Activated naive CD4-positive, alpha-beta T cell treated with anti-CD3 and anti-CD28 coated beads for 36 hours (primary cell): ENCODE data around the gene TNFRSF19. TPM values are rescaled to one million over a fixed set of nuclear protein-coding genes. Genes with fewer than 3 reads are reported as not detected.

Experiments used
- CTCF ChIA-PET: fragments of 350-600 bp; sonication (Branson Sonifier 250); formaldehyde crosslinking; loops from one replicate; lab custom pipeline; 2021; ENCODE audit warnings: antibody characterized with exemption; lab: Charles Lee
- DNase-seq: peaks from one replicate; pipeline ENCODE4 v3.0.0-alpha.2; 2020
- H3K27ac Mint-ChIP-seq: one replicate; pipeline ENCODE4 v1.8.0; 2021; ENCODE audit warnings: mild to moderate bottlenecking, mixed read lengths
- H3K27me3 Mint-ChIP-seq: one replicate; pipeline ENCODE4 v1.8.0; 2021; ENCODE audit warnings: low read depth, mixed read lengths
- H3K36me3 Mint-ChIP-seq: one replicate; pipeline ENCODE4 v1.8.0; 2021; ENCODE audit warnings: low read depth, mixed read lengths
- H3K4me1 Mint-ChIP-seq: one replicate; pipeline ENCODE4 v1.8.0; 2021; ENCODE audit warnings: low read depth, mixed read lengths
- H3K4me3 Mint-ChIP-seq: one replicate; pipeline ENCODE4 v1.8.0; 2021; ENCODE audit warnings: mild to moderate bottlenecking, moderate library complexity, mixed read lengths
- H3K9me3 Mint-ChIP-seq: one replicate; pipeline ENCODE4 v1.8.0; 2021; ENCODE audit warnings: mixed read lengths
- intact Hi-C: fragments of 100-400 bp; cut with micrococcal nuclease; formaldehyde crosslinking; loops from one replicate; pipeline ENCODE4 v1.15.1; 2023
- total RNA-seq, 2 experiments: library from RNA; stranded (reverse); gene quantifications; one replicate each; pipeline ENCODE4 v1.2.3, GENCODE V29; 2021

Gene TNFRSF19
- total RNA-seq, 2 experiments from 2014 or later = not detected

- H3K36me3 Mint-ChIP-seq = no peaks in the 10 kb centered on the region
- H3K27me3 Mint-ChIP-seq = peaks cover 14% of the 10 kb centered on the region
- H3K4me1 Mint-ChIP-seq = no peaks in the 10 kb centered on the region
- H3K4me3 Mint-ChIP-seq = no peak overlapping the region
- H3K27ac Mint-ChIP-seq = no peak overlapping the region
- intact Hi-C loops = no loop called here
- H3K9me3 Mint-ChIP-seq = no peaks in the 10 kb centered on the region
- DNase-seq = no peak
- CTCF ChIA-PET = interaction anchor here (1.6 kb wide), 1 partner anchor 204 kb away, joined by 4 read pairs; no protein-coding TSS in a partner anchor
Observed at GRCh38 chr13:23654111-23655110, 84.2 kb downstream of the TNFRSF19 start.

GRCh38 chr13:23655321-23655720, 85.1 kb downstream of the TNFRSF19 start:
- DNase-seq = no peak

DNA sequence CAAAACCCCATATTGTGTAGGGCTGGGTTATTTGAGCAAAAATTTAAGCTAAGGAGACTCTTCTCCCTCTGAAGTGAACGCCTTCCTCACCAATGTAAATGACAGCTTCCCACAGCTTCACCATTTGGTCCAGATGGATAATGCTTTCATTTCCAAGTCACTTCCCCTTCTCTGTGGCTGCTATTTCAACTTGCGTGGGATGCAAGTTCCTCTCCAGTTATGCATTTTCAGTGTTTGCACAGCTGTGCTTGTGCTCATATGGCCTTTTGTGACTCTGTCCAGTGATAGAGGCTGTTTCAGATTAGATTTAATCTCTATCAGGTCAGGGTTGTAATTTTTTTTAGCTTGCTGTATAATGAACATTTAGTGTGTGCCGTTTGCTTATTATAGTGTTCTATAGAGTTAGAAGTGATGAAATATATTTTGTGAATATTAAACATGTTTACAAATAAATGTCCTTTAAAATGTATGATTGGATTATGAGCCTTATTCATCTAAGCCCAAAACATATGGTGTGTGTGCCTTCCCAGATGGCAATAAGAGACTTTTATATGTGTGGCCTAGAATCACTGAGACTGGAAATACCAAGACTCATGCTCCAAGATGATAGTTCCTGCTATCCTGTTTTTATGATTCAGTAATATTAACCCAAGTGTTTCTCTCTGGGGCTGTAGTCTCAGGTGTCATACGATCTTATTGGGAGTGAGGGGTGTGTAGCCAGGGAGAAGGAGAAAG, 86.6 kb downstream of the TNFRSF19 start:
- H3K36me3 Mint-ChIP-seq = no peaks in the 10 kb centered on the region
- H3K4me3 Mint-ChIP-seq = no peak overlapping the region
- intact Hi-C loops = no loop called here
- CTCF ChIA-PET = interaction anchor here (0.6 to 0.9 kb wide), 2 partner anchors 121 to 292 kb away, joined by 3 read pairs; no protein-coding TSS in a partner anchor
- H3K27ac Mint-ChIP-seq = no peak overlapping the region
- H3K27me3 Mint-ChIP-seq = peaks cover 8% of the 10 kb centered on the region
- DNase-seq = no peak
- H3K9me3 Mint-ChIP-seq = peaks cover 5% of the 10 kb centered on the region
- no peaks in the 10 kb centered on the region for H3K4me1 Mint-ChIP-seq

More at GRCh38 chr13:23655321-23655720, 85.1 kb downstream of the TNFRSF19 start:
- Mint-ChIP-seq H3K27me3 (peaks cover 13% of the 10 kb centered on the region), H3K9me3 (no peaks in the 10 kb centered on the region), H3K27ac (no peak overlapping the region), H3K4me1 (no peaks in the 10 kb centered on the region), H3K4me3 (no peak overlapping the region), H3K36me3 (no peaks in the 10 kb centered on the region)
- intact Hi-C loops = no loop called here
- CTCF ChIA-PET = no interaction called here

GRCh38 chr13:23658929-23659541, 88.8 kb downstream of the TNFRSF19 start:
- Mint-ChIP-seq H3K4me3 (no peak overlapping the region), H3K36me3 (no peaks in the 10 kb centered on the region), H3K27ac (no peak overlapping the region), H3K4me1 (no peaks in the 10 kb centered on the region), H3K27me3 (no peaks in the 10 kb centered on the region), H3K9me3 (peaks cover 5% of the 10 kb centered on the region)
- DNase-seq = no peak
- intact Hi-C loops = no loop called here
- CTCF ChIA-PET = no interaction called here

DNA sequence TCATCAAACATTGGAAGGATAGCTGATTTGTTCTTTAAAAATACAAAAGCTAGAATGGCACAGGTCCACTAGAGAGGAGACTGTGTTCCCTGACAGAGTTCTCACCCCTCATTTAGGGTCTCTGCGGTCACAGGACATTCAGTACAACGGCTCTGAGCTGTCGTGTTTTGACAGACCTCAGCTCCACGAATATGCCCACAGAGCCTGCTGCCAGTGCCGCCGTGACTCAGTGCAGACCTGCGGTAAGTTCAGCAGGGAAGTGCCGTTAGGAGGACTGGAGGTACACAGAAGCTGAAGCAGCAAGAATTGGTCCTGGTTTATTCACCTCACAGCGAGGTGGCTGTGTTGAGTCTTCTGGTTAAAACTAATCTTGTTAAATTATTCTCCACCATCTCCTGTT, 90.0 kb downstream of the TNFRSF19 start:
- no peak overlapping the region for H3K27ac Mint-ChIP-seq
- CTCF ChIA-PET = no interaction called here

DNA sequence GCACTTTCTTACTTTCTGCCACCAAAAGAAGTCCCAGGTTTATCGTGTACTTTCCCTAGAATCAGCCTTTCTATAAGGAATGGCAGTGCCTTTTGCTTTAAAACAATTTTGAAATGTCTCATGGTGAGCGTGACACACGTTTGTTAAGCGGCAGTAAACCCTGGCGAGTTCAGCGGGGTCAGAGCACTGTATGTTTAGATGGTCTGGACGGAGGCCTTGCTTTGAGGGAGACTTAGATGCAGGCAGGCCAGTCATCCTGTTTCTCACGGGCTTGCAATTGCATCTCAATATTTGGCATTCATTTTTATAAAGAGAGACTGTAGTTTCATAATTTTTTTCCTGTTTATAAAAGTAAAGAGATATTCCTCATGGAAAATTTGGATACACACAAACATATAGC, 96.4 kb downstream of the TNFRSF19 start:
- H3K36me3 Mint-ChIP-seq = no peaks in the 10 kb centered on the region
- no peaks in the 10 kb centered on the region for H3K4me1 Mint-ChIP-seq
- H3K27me3 Mint-ChIP-seq = peaks cover 3% of the 10 kb centered on the region
- intact Hi-C loops = loop anchor here (2.0 kb wide), 1 partner anchor 204 kb away; no protein-coding TSS in a partner anchor
- DNase-seq = no peak
- H3K4me3 Mint-ChIP-seq = no peak overlapping the region
- H3K27ac Mint-ChIP-seq = no peak overlapping the region
- H3K9me3 Mint-ChIP-seq = peaks cover under 1% of the 10 kb centered on the region
- CTCF ChIA-PET = interaction anchor here (0.9 to 1.1 kb wide), 3 partner anchors 10 to 234 kb away, joined by 3 to 5 read pairs (median 3); no protein-coding TSS in a partner anchor

More for the DNA sequence above, 90.0 kb downstream of the TNFRSF19 start:
- H3K27me3 Mint-ChIP-seq = peaks cover 3% of the 10 kb centered on the region
- H3K4me1 Mint-ChIP-seq = no peaks in the 10 kb centered on the region
- no peaks in the 10 kb centered on the region for H3K36me3 Mint-ChIP-seq
- peaks cover 5% of the 10 kb centered on the region for H3K9me3 Mint-ChIP-seq
- intact Hi-C loops = no loop called here
- no peak for DNase-seq
- no peak overlapping the region for H3K4me3 Mint-ChIP-seq

DNA sequence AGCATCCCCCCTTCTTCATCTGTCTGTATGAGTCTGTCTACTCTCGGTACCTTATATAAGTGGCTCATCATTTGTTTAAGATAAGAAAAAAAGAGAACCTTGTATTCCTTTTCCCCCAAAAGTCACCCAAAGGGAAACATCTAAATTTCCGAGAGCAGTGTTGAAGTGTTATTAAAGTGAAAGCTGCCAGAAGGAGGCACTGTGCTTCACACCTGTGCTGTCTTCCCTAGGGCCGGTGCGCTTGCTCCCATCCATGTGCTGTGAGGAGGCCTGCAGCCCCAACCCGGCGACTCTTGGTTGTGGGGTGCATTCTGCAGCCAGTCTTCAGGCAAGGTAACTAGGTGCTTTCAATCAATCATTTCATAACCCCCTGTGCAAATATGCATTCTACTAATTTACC, 97.5 kb downstream of the TNFRSF19 start:
- Mint-ChIP-seq H3K27ac (no peak overlapping the region), H3K4me1 (no peaks in the 10 kb centered on the region), H3K9me3 (no peaks in the 10 kb centered on the region), H3K36me3 (no peaks in the 10 kb centered on the region), H3K4me3 (no peak overlapping the region), H3K27me3 (peaks cover 6% of the 10 kb centered on the region)
- CTCF ChIA-PET = interaction anchor here (0.9 to 1.0 kb wide), 2 partner anchors 9 to 52 kb away, joined by 3 read pairs; no protein-coding TSS in a partner anchor
- no peak for DNase-seq
- intact Hi-C loops = loop anchor here (2.0 kb wide), 1 partner anchor 203 kb away; no protein-coding TSS in a partner anchor

- Mint-ChIP-seq H3K4me1 (no peaks in the 10 kb centered on the region), H3K9me3 (no peaks in the 10 kb centered on the region), H3K27me3 (peaks cover 6% of the 10 kb centered on the region), H3K4me3 (no peak overlapping the region), H3K27ac (no peak overlapping the region), H3K36me3 (no peaks in the 10 kb centered on the region)
- intact Hi-C loops = no loop called here
- DNase-seq = no peak
- CTCF ChIA-PET = interaction anchor here (0.9 kb wide), 1 partner anchor 31 kb away, joined by 3 read pairs; no protein-coding TSS in a partner anchor
Observed at GRCh38 chr13:23668562-23668961, 98.3 kb downstream of the TNFRSF19 start.

DNA sequence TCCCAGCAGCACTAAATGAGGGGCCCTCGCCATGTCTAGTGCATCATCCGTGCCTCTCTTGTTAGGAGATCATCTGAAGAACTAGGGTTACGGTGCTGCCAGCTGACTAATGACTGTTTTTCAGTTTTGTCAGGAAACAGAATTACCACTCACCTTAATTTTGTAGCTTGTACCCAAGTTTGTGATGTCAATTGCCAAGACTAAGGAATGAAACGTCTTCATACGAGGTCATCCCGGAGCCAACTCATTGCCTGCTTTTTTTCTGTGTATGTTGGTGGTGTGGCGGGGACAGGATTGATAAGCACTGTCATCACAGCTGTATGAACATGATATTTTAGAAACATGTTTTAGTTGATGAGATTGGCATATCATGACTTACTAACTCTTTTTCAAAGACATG, 100.6 kb downstream of the TNFRSF19 start:
- Mint-ChIP-seq H3K9me3 (no peaks in the 10 kb centered on the region), H3K4me3 (no peak overlapping the region), H3K4me1 (no peaks in the 10 kb centered on the region), H3K27me3 (peaks cover 3% of the 10 kb centered on the region), H3K27ac (no peak overlapping the region), H3K36me3 (no peaks in the 10 kb centered on the region)
- intact Hi-C loops = no loop called here
- CTCF ChIA-PET = no interaction called here
- DNase-seq = no peak

- H3K4me1 Mint-ChIP-seq = no peaks in the 10 kb centered on the region
- no peak for DNase-seq
- no peaks in the 10 kb centered on the region for H3K9me3 Mint-ChIP-seq
- CTCF ChIA-PET = no interaction called here
- intact Hi-C loops = no loop called here
- no peak overlapping the region for H3K27ac Mint-ChIP-seq
- H3K36me3 Mint-ChIP-seq = no peaks in the 10 kb centered on the region
- H3K4me3 Mint-ChIP-seq = no peak overlapping the region
- peaks cover 3% of the 10 kb centered on the region for H3K27me3 Mint-ChIP-seq
Observed at GRCh38 chr13:23671377-23671776, 101.2 kb downstream of the TNFRSF19 start.

- no peak overlapping the region for H3K4me3 Mint-ChIP-seq
- H3K36me3 Mint-ChIP-seq = no peaks in the 10 kb centered on the region
- H3K27ac Mint-ChIP-seq = no peak overlapping the region
- H3K4me1 Mint-ChIP-seq = no peaks in the 10 kb centered on the region
- no peaks in the 10 kb centered on the region for H3K9me3 Mint-ChIP-seq
- CTCF ChIA-PET = no interaction called here
- H3K27me3 Mint-ChIP-seq = peaks cover 5% of the 10 kb centered on the region
- intact Hi-C loops = no loop called here
- DNase-seq = no peak
Observed at GRCh38 chr13:23671897-23672296, 101.7 kb downstream of the TNFRSF19 start.

DNA sequence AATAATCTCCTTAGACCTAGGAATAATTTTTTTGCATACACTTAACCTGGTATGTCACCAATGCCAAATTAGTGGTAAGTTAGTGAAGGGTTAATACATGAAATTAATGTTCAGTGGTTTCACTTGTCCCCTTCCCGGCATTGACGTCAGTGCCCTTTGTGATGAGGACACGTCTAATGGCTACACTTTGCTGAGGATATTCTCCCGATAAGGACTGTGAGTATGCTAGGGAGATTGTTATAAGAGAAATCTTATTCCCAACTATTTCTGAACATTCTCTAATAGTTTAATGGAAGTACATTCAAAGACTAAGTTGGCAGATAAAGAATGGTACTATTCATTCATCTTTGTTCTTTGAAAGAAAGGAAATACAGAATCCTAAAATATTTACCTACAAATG, 102.4 kb downstream of the TNFRSF19 start:
- Mint-ChIP-seq H3K27me3 (peaks cover 7% of the 10 kb centered on the region), H3K4me3 (no peak overlapping the region), H3K4me1 (no peaks in the 10 kb centered on the region), H3K9me3 (no peaks in the 10 kb centered on the region), H3K36me3 (no peaks in the 10 kb centered on the region), H3K27ac (no peak overlapping the region)
- CTCF ChIA-PET = no interaction called here
- intact Hi-C loops = no loop called here
- no peak for DNase-seq
